ENCODE data around the gene UBE2V1. TPM values are rescaled to one million over a fixed set of nuclear protein-coding genes. Genes with fewer than 3 reads are reported as not detected.

Gene UBE2V1
- polyA plus RNA-seq, 1 of the 3 experiments (the other 2 are of a cell fraction): 99.7 TPM

DNA sequence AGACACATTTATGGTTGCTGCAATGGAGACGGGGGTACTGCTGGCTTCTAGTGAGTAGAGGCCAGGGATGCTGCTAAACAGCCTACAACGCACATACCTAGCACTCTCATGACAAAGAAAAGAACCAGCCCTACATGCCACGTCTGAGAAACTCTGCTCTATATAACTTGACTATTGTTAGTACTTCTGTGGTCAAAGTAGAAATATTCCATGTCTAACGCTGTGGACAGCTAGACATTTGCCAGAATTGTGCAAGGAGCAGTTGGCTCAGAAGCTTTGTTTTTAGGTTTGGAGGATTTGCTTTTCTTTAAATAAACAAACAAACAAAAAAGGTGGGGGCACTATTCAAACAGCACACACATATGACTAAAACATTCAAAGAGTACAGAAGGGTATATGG lies 20.5 kb downstream of the UBE2V1 start:
- ChIA-PET POLR2A (interaction anchor here (1.0 kb wide), 1 partner anchor 14 kb away, joined by 3 read pairs; no protein-coding TSS in a partner anchor), CTCF (interaction anchor here (2.0 to 7.0 kb wide), 3 partner anchors 8 to 113 kb away, joined by 7 to 31 read pairs (median 21); no protein-coding TSS in a partner anchor)
- peaks cover 25% of the 10 kb centered on the region for H3F3A ChIP-seq (replicated peaks; ENCODE audit: insufficient read depth)
- peaks cover 2 to 4% of the 10 kb centered on the region in 2 experiments; a peak in 3 of 4 replicates for H3K4me1 ChIP-seq (ENCODE audit: control insufficient read depth in 1 of 2, insufficient read depth in 2 of 2, low read depth in 1 of 2, low read length in 1 of 2)
- H3K27ac ChIP-seq (ENCODE audit: low read depth in 2 of 2, low read length in 1 of 2): no peak overlapping the region
- TF ChIP-seq NRF1 (IDR thresholded peaks at IDR 0.05; ENCODE audit: low read depth, low read length) (no peak), TCF12 (IDR thresholded peaks at IDR 0.05) (no peak), ELF1 (IDR thresholded peaks at IDR 0.05) (no peak), CHD2 (IDR thresholded peaks at IDR 0.05; ENCODE audit: low read length, partially characterized antibody) (no peak), GATA2 (CRISPR knock-in tag; IDR thresholded peaks at IDR 0.05) (no peak), FOXJ3 (CRISPR knock-in tag; IDR thresholded peaks at IDR 0.05) (no peak), RFX5 (IDR thresholded peaks at IDR 0.05; ENCODE audit: low read length) (no peak), YY1 (IDR thresholded peaks at IDR 0.05; ENCODE audit: low read depth) (no peak), FOXM1 (IDR thresholded peaks at IDR 0.05; ENCODE audit: low read depth) (no peak), NFIC (IDR thresholded peaks at IDR 0.05; ENCODE audit: borderline replicate concordance) (no peak), POLR2AphosphoS5 (IDR thresholded peaks at IDR 0.05; ENCODE audit: low read depth, low read length) (no peak), MXI1 (IDR thresholded peaks at IDR 0.05; ENCODE audit: low read depth, low read length) (no peak)
- TF ChIP-seq, protein P1, sequence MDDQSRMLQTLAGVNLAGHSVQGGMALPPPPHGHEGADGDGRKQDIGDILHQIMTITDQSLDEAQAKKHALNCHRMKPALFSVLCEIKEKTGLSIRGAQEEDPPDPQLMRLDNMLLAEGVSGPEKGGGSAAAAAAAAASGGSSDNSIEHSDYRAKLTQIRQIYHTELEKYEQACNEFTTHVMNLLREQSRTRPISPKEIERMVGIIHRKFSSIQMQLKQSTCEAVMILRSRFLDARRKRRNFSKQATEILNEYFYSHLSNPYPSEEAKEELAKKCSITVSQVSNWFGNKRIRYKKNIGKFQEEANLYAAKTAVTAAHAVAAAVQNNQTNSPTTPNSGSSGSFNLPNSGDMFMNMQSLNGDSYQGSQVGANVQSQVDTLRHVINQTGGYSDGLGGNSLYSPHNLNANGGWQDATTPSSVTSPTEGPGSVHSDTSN (IDR thresholded peaks at IDR 0.05): no peak
- TF ChIP-seq, protein P2, sequence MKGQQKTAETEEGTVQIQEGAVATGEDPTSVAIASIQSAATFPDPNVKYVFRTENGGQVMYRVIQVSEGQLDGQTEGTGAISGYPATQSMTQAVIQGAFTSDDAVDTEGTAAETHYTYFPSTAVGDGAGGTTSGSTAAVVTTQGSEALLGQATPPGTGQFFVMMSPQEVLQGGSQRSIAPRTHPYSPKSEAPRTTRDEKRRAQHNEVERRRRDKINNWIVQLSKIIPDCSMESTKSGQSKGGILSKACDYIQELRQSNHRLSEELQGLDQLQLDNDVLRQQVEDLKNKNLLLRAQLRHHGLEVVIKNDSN (IDR thresholded peaks at IDR 0.05; ENCODE audit: borderline replicate concordance, low read depth): no peak
- TF ChIP-seq, protein P3, sequence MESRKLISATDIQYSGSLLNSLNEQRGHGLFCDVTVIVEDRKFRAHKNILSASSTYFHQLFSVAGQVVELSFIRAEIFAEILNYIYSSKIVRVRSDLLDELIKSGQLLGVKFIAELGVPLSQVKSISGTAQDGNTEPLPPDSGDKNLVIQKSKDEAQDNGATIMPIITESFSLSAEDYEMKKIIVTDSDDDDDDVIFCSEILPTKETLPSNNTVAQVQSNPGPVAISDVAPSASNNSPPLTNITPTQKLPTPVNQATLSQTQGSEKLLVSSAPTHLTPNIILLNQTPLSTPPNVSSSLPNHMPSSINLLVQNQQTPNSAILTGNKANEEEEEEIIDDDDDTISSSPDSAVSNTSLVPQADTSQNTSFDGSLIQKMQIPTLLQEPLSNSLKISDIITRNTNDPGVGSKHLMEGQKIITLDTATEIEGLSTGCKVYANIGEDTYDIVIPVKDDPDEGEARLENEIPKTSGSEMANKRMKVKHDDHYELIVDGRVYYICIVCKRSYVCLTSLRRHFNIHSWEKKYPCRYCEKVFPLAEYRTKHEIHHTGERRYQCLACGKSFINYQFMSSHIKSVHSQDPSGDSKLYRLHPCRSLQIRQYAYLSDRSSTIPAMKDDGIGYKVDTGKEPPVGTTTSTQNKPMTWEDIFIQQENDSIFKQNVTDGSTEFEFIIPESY (IDR thresholded peaks at IDR 0.05; ENCODE audit: borderline replicate concordance, low read depth): no peak
- H4K20me1 ChIP-seq (ENCODE audit: insufficient read depth): peaks cover 66% of the 10 kb centered on the region
- no peak overlapping the region for H3K4me2 ChIP-seq
- peaks cover 97% of the 10 kb centered on the region for H3K79me2 ChIP-seq (ENCODE audit: insufficient read depth)
- no peak overlapping the region for H2AFZ ChIP-seq (ENCODE audit: low read depth)
- H3K4me3 ChIP-seq (ENCODE audit: low read depth in 2 of 2, low read length in 1 of 2): no peak overlapping the region
- no peaks in the 10 kb centered on the region for H3K9me2 ChIP-seq
- H3K27me3 ChIP-seq (ENCODE audit: insufficient read depth): no peaks in the 10 kb centered on the region
- H3K36me3 ChIP-seq (replicated peaks in 1 of 2; ENCODE audit: control insufficient read depth in 1 of 2, insufficient read depth in 2 of 2, low read length in 1 of 2): peaks cover 53 to 58% of the 10 kb centered on the region in 2 experiments
- 92% methylated on average over 4 of the region's 4 CpGs for WGBS (ENCODE audit: low lambda C conversion rate)
- no peaks in the 10 kb centered on the region for H3K9me3 ChIP-seq
- no peak overlapping the region for H3K9ac ChIP-seq
- DNase-seq: no peak

DNA sequence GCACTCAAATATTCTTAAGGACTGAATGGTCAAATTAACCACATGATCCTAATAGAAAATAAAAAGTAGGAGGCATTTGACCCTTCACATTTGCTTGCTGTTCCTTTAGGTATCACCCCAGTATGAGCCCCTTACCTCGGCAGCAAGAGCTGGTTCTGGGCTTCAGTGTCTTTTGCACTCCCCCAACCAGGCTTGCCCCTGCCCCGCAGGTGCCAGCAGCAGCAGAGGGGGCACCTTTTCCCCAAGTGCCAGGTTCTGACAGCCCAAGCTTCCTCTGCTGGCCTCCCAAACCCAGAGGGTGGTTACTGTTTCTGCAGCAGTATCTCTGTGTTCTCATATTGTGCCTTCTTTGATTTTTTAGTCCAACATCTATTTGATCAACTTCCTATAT lies 23.2 kb downstream of the UBE2V1 start:
- H4K20me1 ChIP-seq (ENCODE audit: insufficient read depth): peaks cover 66% of the 10 kb centered on the region

More for the DNA sequence above, 23.2 kb downstream of the UBE2V1 start:
- Histone ChIP-seq H2AFZ (ENCODE audit: low read depth) (no peak overlapping the region), H3K4me1 (ENCODE audit: control insufficient read depth in 1 of 2, insufficient read depth in 2 of 2, low read depth in 1 of 2, low read length in 1 of 2) (peaks cover 15 to 21% of the 10 kb centered on the region in 2 experiments), H3F3A (replicated peaks; ENCODE audit: insufficient read depth) (peaks cover 34% of the 10 kb centered on the region), H3K27me3 (ENCODE audit: insufficient read depth) (no peaks in the 10 kb centered on the region), H3K9ac (no peak overlapping the region), H3K9me2 (no peaks in the 10 kb centered on the region), H3K27ac (ENCODE audit: low read depth in 2 of 2, low read length in 1 of 2) (no peak overlapping the region), H3K4me3 (ENCODE audit: low read depth in 2 of 2, low read length in 1 of 2) (no peak overlapping the region), H3K36me3 (replicated peaks in 1 of 2; ENCODE audit: control insufficient read depth in 1 of 2, insufficient read depth in 2 of 2, low read length in 1 of 2) (peaks cover 28 to 48% of the 10 kb centered on the region in 2 experiments), H3K4me2 (no peak overlapping the region), H3K79me2 (ENCODE audit: insufficient read depth) (peaks cover 94% of the 10 kb centered on the region), H3K9me3 (no peaks in the 10 kb centered on the region)
- CTCF ChIA-PET: interaction anchor here (3.9 to 7.0 kb wide), 2 partner anchors 19 to 111 kb away, joined by 27 to 31 read pairs; no protein-coding TSS in a partner anchor
- TF ChIP-seq GATA2 (CRISPR knock-in tag; IDR thresholded peaks at IDR 0.05) (no peak), MEF2A (IDR thresholded peaks at IDR 0.05; ENCODE audit: borderline replicate concordance, low read depth) (no peak), RXRA (IDR thresholded peaks at IDR 0.05; ENCODE audit: borderline replicate concordance, low read depth) (no peak), ELF1 (IDR thresholded peaks at IDR 0.05) (no peak), EZH2phosphoT487 (IDR thresholded peaks at IDR 0.05; ENCODE audit: borderline replicate concordance, low read depth) (no peak), FOXM1 (IDR thresholded peaks at IDR 0.05; ENCODE audit: low read depth) (no peak), TCF12 (IDR thresholded peaks at IDR 0.05) (no peak), GABPA (IDR thresholded peaks at IDR 0.05; ENCODE audit: low read depth) (no peak), CHD2 (IDR thresholded peaks at IDR 0.05; ENCODE audit: low read length, partially characterized antibody) (no peak), EP300 (IDR thresholded peaks at IDR 0.05; ENCODE audit: borderline replicate concordance in 1 of 2, low read depth in 1 of 2, low read length in 1 of 2) (no peak), MXI1 (IDR thresholded peaks at IDR 0.05; ENCODE audit: low read depth, low read length) (no peak), TAF1 (IDR thresholded peaks at IDR 0.05; ENCODE audit: borderline replicate concordance, low read depth, low read length) (no peak), NFIC (IDR thresholded peaks at IDR 0.05; ENCODE audit: borderline replicate concordance) (no peak)
- DNase-seq: no peak
- WGBS (ENCODE audit: low lambda C conversion rate): 100% methylated on average over 2 of the region's 2 CpGs
- POLR2A ChIA-PET: no interaction called here

All from SK-N-SH (cell line).